Endodermal cell (in vitro differentiated cells): ENCODE data around the gene NOM1. TPM values are rescaled to one million over a fixed set of nuclear protein-coding genes. Genes with fewer than 3 reads are reported as not detected.
A peak's percentile ranks its signal among the peaks of the same experiment; 100 is the strongest.

Experiments used
- DNase-seq: peaks from one replicate; pipeline ENCODE4 v3.0.0-alpha.2; 2017
- H3K27ac ChIP-seq: 2 replicates; pipeline ENCODE4 v1.5.1; 2013; ENCODE audit warnings: mild to moderate bottlenecking, low read depth, low read length, moderate library complexity
- H3K27me3 ChIP-seq: 2 replicates; pipeline ENCODE4 v1.6.1; 2013; ENCODE audit warnings: mild to moderate bottlenecking, low read length, moderate library complexity; ENCODE audit not compliant: insufficient read depth, control insufficient read depth, poor library complexity, severe bottlenecking
- H3K36me3 ChIP-seq: 2 replicates; pipeline ENCODE4 v1.7.0; 2013; ENCODE audit warnings: mild to moderate bottlenecking, low read length, moderate library complexity; ENCODE audit not compliant: control insufficient read depth, insufficient read depth
- H3K4me1 ChIP-seq: one replicate; pipeline ENCODE4 v1.7.0; 2013; ENCODE audit warnings: low read length; ENCODE audit not compliant: control insufficient read depth, insufficient read depth
- H3K4me3 ChIP-seq: 2 replicates; pipeline ENCODE4 v1.5.1; 2013; ENCODE audit warnings: mild to moderate bottlenecking, low read length, moderate library complexity
- H3K9ac ChIP-seq: 2 replicates; pipeline ENCODE4 v1.6.1; 2013; ENCODE audit warnings: mild to moderate bottlenecking, low read length, moderate library complexity; ENCODE audit not compliant: poor library complexity, severe bottlenecking; ENCODE audit errors: extremely low read depth
- H3K9me3 ChIP-seq: 2 replicates; pipeline ENCODE4 v1.6.1; 2013; ENCODE audit warnings: mild to moderate bottlenecking, low read length, moderate library complexity; ENCODE audit not compliant: control insufficient read depth
- H3K27ac Mint-ChIP-seq: 2 replicates; pipeline ENCODE4 v1.8.0; 2020; ENCODE audit warnings: mixed read lengths
- H3K27me3 Mint-ChIP-seq: 2 replicates; pipeline ENCODE4 v1.8.0; 2021; ENCODE audit warnings: mild to moderate bottlenecking, mixed read lengths; ENCODE audit not compliant: insufficient read depth
- H3K36me3 Mint-ChIP-seq: 2 replicates; pipeline ENCODE4 v1.8.0; 2020; ENCODE audit warnings: low read depth, mixed read lengths
- H3K4me1 Mint-ChIP-seq: 2 replicates; pipeline ENCODE4 v1.8.0; 2020; ENCODE audit warnings: mixed read lengths
- H3K4me3 Mint-ChIP-seq: 2 replicates; pipeline ENCODE4 v1.8.0; 2020; ENCODE audit warnings: mild to moderate bottlenecking, moderate library complexity, mixed read lengths
- H3K9me3 Mint-ChIP-seq: 2 replicates; pipeline ENCODE4 v1.8.0; 2020; ENCODE audit warnings: mild to moderate bottlenecking, mixed read lengths
- CTCF ChIP-seq: fragments of 200-600 bp; sonication (generic); conservative IDR thresholded peaks from 2 replicates; pipeline ENCODE4 v1.5.0; 2021; ENCODE audit warnings: antibody characterized with exemption, mild to moderate bottlenecking
- WGBS, 2 experiments: methylation state at CpG; one replicate each; pipeline versions ENCODE4 v1.1.5 to v1.1.7; 2013; ENCODE audit warnings: missing lambda C conversion rate in 2 of 2, mixed read lengths in 1 of 2; ENCODE audit not compliant: insufficient coverage in 1 of 2, insufficient read length in 1 of 2; 5-methylcytosine and 5-hydroxymethylcytosine counted together
- total RNA-seq, 2 donors: library from RNA; stranded (reverse); fragmentation: NEBNext Ultra II Directional in 1 of 2; extraction: Animal tissue kit (Norgen Biotek cat#: 25700) in 1 of 2; gene quantifications; 2 replicates in 1 of 2; 3 replicates in 1 of 2; pipeline ENCODE4 v1.2.1, GENCODE V29; 2021

The NOM1 gene
- total RNA-seq, 2 donors from 2014 or later: 22.8 to 27.0 TPM

GRCh38 chr7:157012113-157012547, 62.6 kb downstream of the NOM1 start:
- peak overlapping the region; percentile 80 for H3K4me3 ChIP-seq
- no peak overlapping the region for H3K27ac ChIP-seq
- peaks cover 23% of the 10 kb centered on the region for H3K4me1 ChIP-seq
- TF ChIP-seq CTCF: no peak
- H3K9ac ChIP-seq: no peak overlapping the region
- no peaks in the 10 kb centered on the region for H3K36me3 ChIP-seq
- WGBS, 2 experiments: 32 to 35% methylated on average over 5 to 10 of the region's 10 CpGs
- no peak for DNase-seq
- Mint-ChIP-seq H3K4me3 (peak overlapping the region; percentile 59), H3K36me3 (no peaks in the 10 kb centered on the region), H3K4me1 (peaks cover 50% of the 10 kb centered on the region), H3K27me3 (peaks cover 86% of the 10 kb centered on the region), H3K9me3 (no peaks in the 10 kb centered on the region), H3K27ac (no peak overlapping the region)
- H3K9me3 ChIP-seq: no peaks in the 10 kb centered on the region
- H3K27me3 ChIP-seq: peaks cover 88% of the 10 kb centered on the region

GRCh38 chr7:157013101-157013500, 63.6 kb downstream of the NOM1 start:
- Mint-ChIP-seq H3K27me3 (peaks cover 86% of the 10 kb centered on the region), H3K4me3 (no peak overlapping the region), H3K36me3 (no peaks in the 10 kb centered on the region), H3K9me3 (no peaks in the 10 kb centered on the region), H3K4me1 (peaks cover 47% of the 10 kb centered on the region), H3K27ac (no peak overlapping the region)
- no peaks in the 10 kb centered on the region for H3K36me3 ChIP-seq
- no peak overlapping the region for H3K27ac ChIP-seq
- H3K9me3 ChIP-seq: no peaks in the 10 kb centered on the region
- peaks cover 19% of the 10 kb centered on the region for H3K4me1 ChIP-seq
- no peak for TF ChIP-seq CTCF
- DNase-seq: peak; percentile 55
- peaks cover 88% of the 10 kb centered on the region for H3K27me3 ChIP-seq
- H3K9ac ChIP-seq: no peak overlapping the region
- no peak overlapping the region for H3K4me3 ChIP-seq

GRCh38 chr7:157013602-157014549, 64.4 kb downstream of the NOM1 start:
- Mint-ChIP-seq H3K27ac (no peak overlapping the region), H3K36me3 (no peaks in the 10 kb centered on the region), H3K9me3 (no peaks in the 10 kb centered on the region), H3K4me3 (peak overlapping the region; percentile 25), H3K27me3 (peaks cover 86% of the 10 kb centered on the region), H3K4me1 (peaks cover 47% of the 10 kb centered on the region)
- peak; percentile 88 for DNase-seq
- no peak for TF ChIP-seq CTCF
- 23% methylated on average over 10 to 13 of the region's 13 CpGs for whole genome bisulfite sequencing, 2 experiments
- Histone ChIP-seq H3K9me3 (no peaks in the 10 kb centered on the region), H3K27me3 (peaks cover 88% of the 10 kb centered on the region), H3K4me3 (peak overlapping the region; percentile 58), H3K4me1 (peaks cover 23% of the 10 kb centered on the region), H3K36me3 (no peaks in the 10 kb centered on the region), H3K27ac (no peak overlapping the region), H3K9ac (no peak overlapping the region)
